ENCODE results near the gene ERCC2. TPM values are rescaled to one million over a fixed set of nuclear protein-coding genes. Genes with fewer than 3 reads are reported as not detected.

ERCC2 gene
- total RNA-seq, 1 donor from 2014 or later: 44.7 TPM

DNA sequence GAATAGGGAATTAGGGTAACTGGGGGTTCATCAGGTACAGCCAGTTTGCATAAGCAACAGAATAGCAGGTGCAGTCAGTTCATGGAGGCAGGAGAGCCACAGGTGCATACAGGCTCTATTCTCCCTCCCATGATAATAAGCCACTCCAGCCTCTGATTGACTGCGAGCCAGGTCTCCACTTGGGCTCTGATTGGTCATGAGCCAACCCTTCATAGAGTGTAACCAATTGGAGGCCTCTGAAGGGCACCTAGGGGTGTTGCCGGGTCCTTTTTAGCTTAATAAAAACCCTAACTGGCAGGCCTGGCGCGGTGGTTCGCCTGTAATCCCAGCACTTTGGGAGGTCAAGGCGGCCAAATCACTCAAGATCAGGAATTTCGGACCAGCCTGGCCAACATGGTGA is 39.0 kb downstream of the ERCC2 start:
- no peaks in the 10 kb centered on the region for H3K27me3 ChIP-seq (ENCODE audit: insufficient read depth, low read length)
- H3K9me3 ChIP-seq (ENCODE audit: insufficient read depth, low read depth, low read length): no peaks in the 10 kb centered on the region
- no peak overlapping the region for H3K4me3 ChIP-seq (ENCODE audit: insufficient read depth, low read depth, low read length)
- no peak for DNase-seq (ENCODE audit: low read depth)
- Mint-ChIP-seq H3K36me3 (ENCODE audit: low read depth, unreplicated experiment) (no peaks in the 10 kb centered on the region), H3K4me1 (ENCODE audit: low read depth, unreplicated experiment) (no peaks in the 10 kb centered on the region), H3K4me3 (ENCODE audit: unreplicated experiment) (no peak overlapping the region), H3K9me3 (ENCODE audit: unreplicated experiment) (peaks cover 3% of the 10 kb centered on the region), H3K27ac (ENCODE audit: unreplicated experiment) (no peak overlapping the region), H3K27me3 (ENCODE audit: low read depth, unreplicated experiment) (peaks cover 9% of the 10 kb centered on the region)
- no peaks in the 10 kb centered on the region for H3K36me3 ChIP-seq (ENCODE audit: insufficient read depth, low read length)
- peaks cover under 1% of the 10 kb centered on the region for H3K4me1 ChIP-seq (ENCODE audit: insufficient read depth, low read length)
- no peak overlapping the region for H3K4me2 ChIP-seq (ENCODE audit: low read length)
- no peak for TF ChIP-seq EZH2 (IDR thresholded peaks at IDR 0.05; ENCODE audit: insufficient read depth, low read length)
- TF ChIP-seq, protein P1, sequence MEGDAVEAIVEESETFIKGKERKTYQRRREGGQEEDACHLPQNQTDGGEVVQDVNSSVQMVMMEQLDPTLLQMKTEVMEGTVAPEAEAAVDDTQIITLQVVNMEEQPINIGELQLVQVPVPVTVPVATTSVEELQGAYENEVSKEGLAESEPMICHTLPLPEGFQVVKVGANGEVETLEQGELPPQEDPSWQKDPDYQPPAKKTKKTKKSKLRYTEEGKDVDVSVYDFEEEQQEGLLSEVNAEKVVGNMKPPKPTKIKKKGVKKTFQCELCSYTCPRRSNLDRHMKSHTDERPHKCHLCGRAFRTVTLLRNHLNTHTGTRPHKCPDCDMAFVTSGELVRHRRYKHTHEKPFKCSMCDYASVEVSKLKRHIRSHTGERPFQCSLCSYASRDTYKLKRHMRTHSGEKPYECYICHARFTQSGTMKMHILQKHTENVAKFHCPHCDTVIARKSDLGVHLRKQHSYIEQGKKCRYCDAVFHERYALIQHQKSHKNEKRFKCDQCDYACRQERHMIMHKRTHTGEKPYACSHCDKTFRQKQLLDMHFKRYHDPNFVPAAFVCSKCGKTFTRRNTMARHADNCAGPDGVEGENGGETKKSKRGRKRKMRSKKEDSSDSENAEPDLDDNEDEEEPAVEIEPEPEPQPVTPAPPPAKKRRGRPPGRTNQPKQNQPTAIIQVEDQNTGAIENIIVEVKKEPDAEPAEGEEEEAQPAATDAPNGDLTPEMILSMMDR (IDR thresholded peaks at IDR 0.05; ENCODE audit: insufficient read depth, low read depth, low read length): no peak
- no peaks in the 10 kb centered on the region for H4K20me1 ChIP-seq (ENCODE audit: insufficient read depth, low read length)
- FAIRE-seq: no peak
- no peak overlapping the region for H3K27ac ChIP-seq (ENCODE audit: low read depth, low read length)
- H3K79me2 ChIP-seq (ENCODE audit: insufficient read depth, low read length): no peaks in the 10 kb centered on the region
- no peak overlapping the region for H2AFZ ChIP-seq (ENCODE audit: low read depth, low read length)
- H3K9ac ChIP-seq (ENCODE audit: low read length): no peak overlapping the region

DNA sequence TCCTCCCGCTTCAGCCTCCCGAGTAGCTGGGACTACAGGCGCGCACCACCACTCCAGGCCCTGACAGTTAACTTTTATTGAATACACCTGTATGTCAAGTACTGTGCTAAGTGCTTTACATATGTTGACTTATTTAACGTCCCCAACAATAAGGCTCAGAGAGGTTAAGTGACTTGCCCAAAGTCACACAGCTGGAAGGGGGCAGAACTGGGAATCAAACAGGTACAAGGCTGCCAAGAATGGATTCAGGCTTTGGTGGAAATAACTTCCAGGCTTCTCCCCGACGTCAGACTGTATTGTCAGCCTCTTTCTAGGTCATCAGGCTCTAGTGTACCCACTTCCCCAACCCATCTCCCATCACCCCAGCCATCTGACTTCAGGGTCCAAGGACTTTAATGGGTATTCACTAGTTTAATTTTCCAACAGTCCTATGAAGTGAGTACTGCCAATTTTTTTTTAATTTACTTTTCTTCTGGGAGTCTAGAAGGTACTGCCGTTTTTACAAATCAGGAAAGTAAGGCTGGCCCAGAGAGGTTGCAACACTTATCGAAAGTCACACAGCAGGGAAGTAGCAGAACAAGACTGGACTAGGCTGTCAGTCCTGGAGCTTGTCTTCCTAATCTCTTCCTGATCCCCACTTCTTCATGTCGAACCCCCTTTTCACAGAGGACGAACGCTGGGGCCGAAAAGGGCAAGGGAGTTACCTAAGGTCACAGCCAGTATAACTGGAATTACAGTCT is 42.8 kb downstream of the ERCC2 start:
- Histone ChIP-seq H3K9me3 (ENCODE audit: insufficient read depth, low read depth, low read length) (no peaks in the 10 kb centered on the region), H3K79me2 (ENCODE audit: insufficient read depth, low read length) (no peaks in the 10 kb centered on the region), H3K4me3 (ENCODE audit: insufficient read depth, low read depth, low read length) (no peak overlapping the region), H3K4me2 (ENCODE audit: low read length) (no peak overlapping the region), H3K27ac (ENCODE audit: low read depth, low read length) (no peak overlapping the region), H4K20me1 (ENCODE audit: insufficient read depth, low read length) (no peaks in the 10 kb centered on the region), H3K9ac (ENCODE audit: low read length) (no peak overlapping the region), H3K4me1 (ENCODE audit: insufficient read depth, low read length) (peaks cover 7% of the 10 kb centered on the region), H3K27me3 (ENCODE audit: insufficient read depth, low read length) (peaks cover 7% of the 10 kb centered on the region), H2AFZ (ENCODE audit: low read depth, low read length) (no peak overlapping the region), H3K36me3 (ENCODE audit: insufficient read depth, low read length) (no peaks in the 10 kb centered on the region)
- TF ChIP-seq EZH2 (IDR thresholded peaks at IDR 0.05; ENCODE audit: insufficient read depth, low read length): no peak
- TF ChIP-seq, protein P1 (IDR thresholded peaks at IDR 0.05; ENCODE audit: insufficient read depth, low read depth, low read length): no peak
- DNase-seq (ENCODE audit: low read depth): no peak
- FAIRE-seq: no peak
- no peak overlapping the region for H3K4me3 Mint-ChIP-seq (ENCODE audit: unreplicated experiment)
- no peak overlapping the region for H3K27ac Mint-ChIP-seq (ENCODE audit: unreplicated experiment)
- H3K4me1 Mint-ChIP-seq (ENCODE audit: low read depth, unreplicated experiment): peaks cover 2% of the 10 kb centered on the region
- no peaks in the 10 kb centered on the region for H3K9me3 Mint-ChIP-seq (ENCODE audit: unreplicated experiment)
- H3K27me3 Mint-ChIP-seq (ENCODE audit: low read depth, unreplicated experiment): peaks cover 11% of the 10 kb centered on the region
- H3K36me3 Mint-ChIP-seq (ENCODE audit: low read depth, unreplicated experiment): no peaks in the 10 kb centered on the region

DNA sequence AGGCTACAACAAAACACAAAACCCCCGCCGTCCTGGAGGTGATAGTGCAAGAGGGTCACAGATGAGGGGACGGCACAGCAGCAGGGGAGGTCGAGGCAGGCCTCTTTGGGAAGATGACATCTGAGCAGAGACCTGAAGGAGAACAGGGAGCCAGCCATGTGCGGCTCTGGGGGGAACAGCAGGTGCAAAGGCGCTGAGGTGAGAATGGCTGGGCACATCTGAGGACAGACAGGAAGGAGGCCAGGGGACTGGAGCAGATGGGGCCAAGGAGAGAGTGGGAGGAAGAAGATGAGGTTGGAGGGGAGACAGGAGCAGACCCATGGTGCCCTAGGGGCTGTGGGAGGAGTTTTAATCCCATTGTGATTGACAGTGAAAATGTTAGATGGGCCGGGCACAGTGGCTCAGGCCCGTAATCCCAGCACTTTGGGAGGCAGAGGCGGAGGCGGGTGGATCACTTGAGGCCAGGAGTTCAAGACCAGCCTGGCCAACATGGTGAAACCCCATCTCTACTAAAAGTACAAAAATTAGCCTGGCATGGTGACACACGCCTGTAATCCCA is 45.9 kb downstream of the ERCC2 start:
- no peaks in the 10 kb centered on the region for H3K9me3 ChIP-seq (ENCODE audit: insufficient read depth, low read depth, low read length)

More for the DNA sequence above, 45.9 kb downstream of the ERCC2 start:
- H2AFZ ChIP-seq (ENCODE audit: low read depth, low read length): no peak overlapping the region
- TF ChIP-seq, protein P1 (IDR thresholded peaks at IDR 0.05; ENCODE audit: insufficient read depth, low read depth, low read length): no peak
- TF ChIP-seq EZH2 (IDR thresholded peaks at IDR 0.05; ENCODE audit: insufficient read depth, low read length): no peak
- H3K4me2 ChIP-seq (ENCODE audit: low read length): no peak overlapping the region
- Mint-ChIP-seq H3K9me3 (ENCODE audit: unreplicated experiment) (no peaks in the 10 kb centered on the region), H3K36me3 (ENCODE audit: low read depth, unreplicated experiment) (no peaks in the 10 kb centered on the region), H3K4me1 (ENCODE audit: low read depth, unreplicated experiment) (peaks cover 2% of the 10 kb centered on the region), H3K4me3 (ENCODE audit: unreplicated experiment) (no peak overlapping the region), H3K27me3 (ENCODE audit: low read depth, unreplicated experiment) (peaks cover 18% of the 10 kb centered on the region), H3K27ac (ENCODE audit: unreplicated experiment) (no peak overlapping the region)
- H3K27ac ChIP-seq (ENCODE audit: low read depth, low read length): no peak overlapping the region
- FAIRE-seq (no peak), DNase-seq (ENCODE audit: low read depth) (no peak)
- H3K79me2 ChIP-seq (ENCODE audit: insufficient read depth, low read length): no peaks in the 10 kb centered on the region
- H3K9ac ChIP-seq (ENCODE audit: low read length): no peak overlapping the region
- H3K36me3 ChIP-seq (ENCODE audit: insufficient read depth, low read length): no peaks in the 10 kb centered on the region
- H3K4me3 ChIP-seq (ENCODE audit: insufficient read depth, low read depth, low read length): no peak overlapping the region
- peaks cover 7% of the 10 kb centered on the region for H3K27me3 ChIP-seq (ENCODE audit: insufficient read depth, low read length)
- H3K4me1 ChIP-seq (ENCODE audit: insufficient read depth, low read length): peaks cover 7% of the 10 kb centered on the region
- H4K20me1 ChIP-seq (ENCODE audit: insufficient read depth, low read length): no peaks in the 10 kb centered on the region
